OCI-LY7 (cell line): Measurements from ENCODE around the gene ZNF282.

Experiments
- EZH2phosphoT487 ChIP-seq: fragments of 200-600 bp; sonication (generic); IDR thresholded peaks from 2 replicates; pipeline ENCODE4 v1.6.1; 2018; ENCODE audit warnings: low read depth, borderline replicate concordance, mild to moderate bottlenecking, mixed run types, antibody characterized with exemption, low read length, moderate library complexity, mixed read lengths
- TF ChIP-seq, protein P1 (sequence below): fragments of 200-600 bp; sonication (generic); conservative IDR thresholded peaks from 2 replicates; pipeline ENCODE4 v1.5.1; 2014; ENCODE audit warnings: mild to moderate bottlenecking, antibody characterized with exemption, low read length, moderate library complexity, mixed read lengths

DNA sequence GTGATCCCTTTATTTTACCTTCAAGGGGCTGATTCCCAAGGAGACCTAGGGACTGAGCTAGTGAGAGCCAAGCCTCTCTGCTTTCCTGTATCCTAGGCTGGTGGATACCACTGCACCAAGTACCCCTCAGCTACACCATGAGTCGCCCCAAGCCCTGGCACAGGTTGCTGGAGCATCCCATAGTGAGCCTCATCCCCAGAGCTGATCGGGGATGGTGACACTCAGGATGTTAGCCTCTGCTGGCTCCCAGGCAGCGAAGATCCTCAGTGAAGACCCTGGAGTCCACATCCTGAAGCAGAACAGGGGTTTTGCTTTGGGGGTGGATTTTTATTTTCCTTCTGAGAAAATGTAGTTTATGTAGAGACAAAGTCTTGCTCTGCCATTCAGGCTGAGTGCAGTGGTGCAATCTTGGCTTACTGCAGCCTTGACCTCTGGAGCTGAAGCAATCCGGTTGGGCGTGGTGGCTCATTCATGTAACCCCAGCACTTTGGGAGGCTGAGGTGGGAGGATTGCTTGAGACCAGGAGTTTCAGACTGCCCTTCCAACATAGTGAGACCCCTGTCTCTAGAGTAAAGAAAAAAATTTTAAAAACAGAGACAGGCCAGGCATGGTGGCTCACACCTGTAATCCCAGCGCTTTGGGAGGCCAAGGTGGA is 31.6 kb downstream of the ZNF282 start:
- TF ChIP-seq, protein P1, sequence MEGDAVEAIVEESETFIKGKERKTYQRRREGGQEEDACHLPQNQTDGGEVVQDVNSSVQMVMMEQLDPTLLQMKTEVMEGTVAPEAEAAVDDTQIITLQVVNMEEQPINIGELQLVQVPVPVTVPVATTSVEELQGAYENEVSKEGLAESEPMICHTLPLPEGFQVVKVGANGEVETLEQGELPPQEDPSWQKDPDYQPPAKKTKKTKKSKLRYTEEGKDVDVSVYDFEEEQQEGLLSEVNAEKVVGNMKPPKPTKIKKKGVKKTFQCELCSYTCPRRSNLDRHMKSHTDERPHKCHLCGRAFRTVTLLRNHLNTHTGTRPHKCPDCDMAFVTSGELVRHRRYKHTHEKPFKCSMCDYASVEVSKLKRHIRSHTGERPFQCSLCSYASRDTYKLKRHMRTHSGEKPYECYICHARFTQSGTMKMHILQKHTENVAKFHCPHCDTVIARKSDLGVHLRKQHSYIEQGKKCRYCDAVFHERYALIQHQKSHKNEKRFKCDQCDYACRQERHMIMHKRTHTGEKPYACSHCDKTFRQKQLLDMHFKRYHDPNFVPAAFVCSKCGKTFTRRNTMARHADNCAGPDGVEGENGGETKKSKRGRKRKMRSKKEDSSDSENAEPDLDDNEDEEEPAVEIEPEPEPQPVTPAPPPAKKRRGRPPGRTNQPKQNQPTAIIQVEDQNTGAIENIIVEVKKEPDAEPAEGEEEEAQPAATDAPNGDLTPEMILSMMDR: no peak
- no peak for TF ChIP-seq EZH2phosphoT487
